OCI-LY7 (cell line): Measurements from ENCODE around the gene FGD4. TPM values are rescaled to one million over a fixed set of nuclear protein-coding genes. Genes with fewer than 3 reads are reported as not detected.

Experiments used
- BruUV-seq: library from RNA; stranded (reverse); fragments of 400-500 nt; replicated peaks from 2 replicates; lab custom pipeline; 2021; lab: Mats Ljungman, UMichigan
- CTCF ChIA-PET: fragments of 300-600 bp; sonication (Branson Sonifier 250); formaldehyde crosslinking; loops from one replicate; lab custom pipeline; 2022; ENCODE audit warnings: antibody characterized with exemption; ENCODE audit not compliant: unreplicated experiment; lab: Charles Lee
- POLR2A ChIA-PET: fragments of 300-600 bp; sonication (Branson Sonifier 250); formaldehyde crosslinking; loops from one replicate; lab custom pipeline; 2022; ENCODE audit warnings: antibody characterized with exemption; lab: Charles Lee
- DNase-seq: peaks from one replicate; pipeline ENCODE4 v3.0.0-alpha.2; 2015; ENCODE audit warnings: low spot score
- H2AFZ ChIP-seq: fragments of 200-600 bp; sonication (generic), shearing (Covaris generic); 2 replicates; pipeline ENCODE4 v1.6.1; 2014; ENCODE audit warnings: mild to moderate bottlenecking, antibody characterized with exemption, low read length, moderate library complexity
- H3K27ac ChIP-seq: fragments of 200-600 bp; sonication (generic); 2 replicates; pipeline ENCODE4 v1.5.1; 2014; ENCODE audit warnings: mixed run types, low read depth, mild to moderate bottlenecking, moderate library complexity, low read length, inconsistent platforms; ENCODE audit not compliant: poor library complexity, severe bottlenecking
- H3K36me3 ChIP-seq: fragments of 200-600 bp; sonication (generic); 2 replicates; pipeline ENCODE4 v1.6.1; 2014; ENCODE audit warnings: mild to moderate bottlenecking, antibody characterized with exemption, low read length, moderate library complexity, mixed read lengths; ENCODE audit not compliant: insufficient read depth
- H3K4me1 ChIP-seq: fragments of 200-600 bp; sonication (generic); 2 replicates; pipeline ENCODE4 v1.5.1; 2014; ENCODE audit warnings: mild to moderate bottlenecking, low read length; ENCODE audit not compliant: insufficient read depth, poor library complexity, severe bottlenecking
- H3K4me2 ChIP-seq: fragments of 200-600 bp; sonication (generic); 2 replicates; pipeline ENCODE4 v1.6.1; 2014; ENCODE audit warnings: mild to moderate bottlenecking, low read length
- H3K4me3 ChIP-seq: fragments of 200-600 bp; sonication (generic); 2 replicates; pipeline ENCODE4 v1.5.1; 2014; ENCODE audit warnings: mild to moderate bottlenecking, low read depth, low read length; ENCODE audit not compliant: poor library complexity, severe bottlenecking
- H3K79me2 ChIP-seq: fragments of 200-600 bp; sonication (generic); 2 replicates; pipeline ENCODE4 v1.6.1; 2016; ENCODE audit warnings: low read depth, mild to moderate bottlenecking, low read length, moderate library complexity, mixed read lengths; ENCODE audit not compliant: insufficient read depth
- H3K9me2 ChIP-seq: fragments of 200-600 bp; sonication (generic); 2 replicates; pipeline ENCODE4 v1.6.1; 2016; ENCODE audit warnings: mild to moderate bottlenecking, low read length, mixed read lengths; ENCODE audit not compliant: insufficient read depth
- H3K9me3 ChIP-seq: fragments of 200-600 bp; sonication (generic); 2 replicates; pipeline ENCODE4 v1.6.1; 2014; ENCODE audit warnings: mild to moderate bottlenecking, mixed run types, low read length, mixed read lengths
- H4K20me1 ChIP-seq: fragments of 200-600 bp; sonication (generic); 2 replicates; pipeline ENCODE4 v1.6.1; 2014; ENCODE audit warnings: mild to moderate bottlenecking, antibody characterized with exemption, low read length, moderate library complexity, mixed read lengths; ENCODE audit not compliant: insufficient read depth
- EZH2phosphoT487 ChIP-seq: fragments of 200-600 bp; sonication (generic); IDR thresholded peaks from 2 replicates; pipeline ENCODE4 v1.6.1; 2018; ENCODE audit warnings: low read depth, borderline replicate concordance, mild to moderate bottlenecking, mixed run types, antibody characterized with exemption, low read length, moderate library complexity, mixed read lengths
- intact Hi-C: fragments of 100-400 bp; cut with micrococcal nuclease; formaldehyde crosslinking; loops from one replicate; pipeline ENCODE4 v1.10.0; 2022; ENCODE audit not compliant: unreplicated experiment
- total RNA-seq, 2 experiments: library from RNA; depleted of rRNA in 1 of 2; stranded (reverse); fragments of >200 nt in 1 of 2; shearing (Covaris generic) in 1 of 2; gene quantifications; 2 replicates each; pipeline ENCODE4 v1.2.3, GENCODE V29; 2014 to 2022
- TF ChIP-seq, protein P1 (sequence below): fragments of 200-600 bp; sonication (generic); conservative IDR thresholded peaks from 2 replicates; pipeline ENCODE4 v1.5.1; 2014; ENCODE audit warnings: mild to moderate bottlenecking, antibody characterized with exemption, low read length, moderate library complexity, mixed read lengths

Gene FGD4
- total RNA-seq, 2 experiments from 2014 or later, result 14.9 to 19.3 TPM

- H3K79me2 ChIP-seq, result no peaks in the 10 kb centered on the region
- H3K4me3 ChIP-seq, result no peak overlapping the region
- no peak for DNase-seq
- intact Hi-C loops, result no loop called here
- peaks cover 36% of the 10 kb centered on the region for H3K4me1 ChIP-seq
- H3K27ac ChIP-seq, result no peak overlapping the region
- H3K9me3 ChIP-seq, result no peaks in the 10 kb centered on the region
- H3K4me2 ChIP-seq, result no peak overlapping the region
- H4K20me1 ChIP-seq, result no peaks in the 10 kb centered on the region
- H3K9me2 ChIP-seq, result no peaks in the 10 kb centered on the region
- no TSS peak for BruUV-seq
- H2AFZ ChIP-seq, result no peak overlapping the region
- TF ChIP-seq EZH2phosphoT487, result no peak
- TF ChIP-seq, protein P1, sequence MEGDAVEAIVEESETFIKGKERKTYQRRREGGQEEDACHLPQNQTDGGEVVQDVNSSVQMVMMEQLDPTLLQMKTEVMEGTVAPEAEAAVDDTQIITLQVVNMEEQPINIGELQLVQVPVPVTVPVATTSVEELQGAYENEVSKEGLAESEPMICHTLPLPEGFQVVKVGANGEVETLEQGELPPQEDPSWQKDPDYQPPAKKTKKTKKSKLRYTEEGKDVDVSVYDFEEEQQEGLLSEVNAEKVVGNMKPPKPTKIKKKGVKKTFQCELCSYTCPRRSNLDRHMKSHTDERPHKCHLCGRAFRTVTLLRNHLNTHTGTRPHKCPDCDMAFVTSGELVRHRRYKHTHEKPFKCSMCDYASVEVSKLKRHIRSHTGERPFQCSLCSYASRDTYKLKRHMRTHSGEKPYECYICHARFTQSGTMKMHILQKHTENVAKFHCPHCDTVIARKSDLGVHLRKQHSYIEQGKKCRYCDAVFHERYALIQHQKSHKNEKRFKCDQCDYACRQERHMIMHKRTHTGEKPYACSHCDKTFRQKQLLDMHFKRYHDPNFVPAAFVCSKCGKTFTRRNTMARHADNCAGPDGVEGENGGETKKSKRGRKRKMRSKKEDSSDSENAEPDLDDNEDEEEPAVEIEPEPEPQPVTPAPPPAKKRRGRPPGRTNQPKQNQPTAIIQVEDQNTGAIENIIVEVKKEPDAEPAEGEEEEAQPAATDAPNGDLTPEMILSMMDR, result no peak
- no peaks in the 10 kb centered on the region for H3K36me3 ChIP-seq
- POLR2A ChIA-PET, result interaction anchor here (0.7 to 4.2 kb wide), 6 partner anchors 10 to 1653 kb away, joined by 3 to 26 read pairs (median 7); no protein-coding TSS in a partner anchor
- CTCF ChIA-PET, result no interaction called here
These were observed 113.0 kb downstream of the FGD4 start for GRCh38 chr12:32512379-32512778.

GRCh38 chr12:32512910-32513309 lies 113.6 kb downstream of the FGD4 start:
- H3K36me3 ChIP-seq, result no peaks in the 10 kb centered on the region
- no peak overlapping the region for H3K4me2 ChIP-seq
- H3K9me3 ChIP-seq, result no peaks in the 10 kb centered on the region
- H3K4me3 ChIP-seq, result no peak overlapping the region
- intact Hi-C loops, result no loop called here
- CTCF ChIA-PET, result no interaction called here
- no peaks in the 10 kb centered on the region for H3K9me2 ChIP-seq
- no peak for DNase-seq
- POLR2A ChIA-PET, result interaction anchor here (0.5 to 4.2 kb wide), 8 partner anchors 7 to 1653 kb away, joined by 3 to 26 read pairs (median 4); no protein-coding TSS in a partner anchor
- BruUV-seq, result no TSS peak
- no peak overlapping the region for H3K27ac ChIP-seq
- H4K20me1 ChIP-seq, result no peaks in the 10 kb centered on the region
- no peaks in the 10 kb centered on the region for H3K79me2 ChIP-seq
- TF ChIP-seq, protein P1, result no peak
- no peak for TF ChIP-seq EZH2phosphoT487
- peaks cover 33% of the 10 kb centered on the region for H3K4me1 ChIP-seq
- no peak overlapping the region for H2AFZ ChIP-seq

DNA sequence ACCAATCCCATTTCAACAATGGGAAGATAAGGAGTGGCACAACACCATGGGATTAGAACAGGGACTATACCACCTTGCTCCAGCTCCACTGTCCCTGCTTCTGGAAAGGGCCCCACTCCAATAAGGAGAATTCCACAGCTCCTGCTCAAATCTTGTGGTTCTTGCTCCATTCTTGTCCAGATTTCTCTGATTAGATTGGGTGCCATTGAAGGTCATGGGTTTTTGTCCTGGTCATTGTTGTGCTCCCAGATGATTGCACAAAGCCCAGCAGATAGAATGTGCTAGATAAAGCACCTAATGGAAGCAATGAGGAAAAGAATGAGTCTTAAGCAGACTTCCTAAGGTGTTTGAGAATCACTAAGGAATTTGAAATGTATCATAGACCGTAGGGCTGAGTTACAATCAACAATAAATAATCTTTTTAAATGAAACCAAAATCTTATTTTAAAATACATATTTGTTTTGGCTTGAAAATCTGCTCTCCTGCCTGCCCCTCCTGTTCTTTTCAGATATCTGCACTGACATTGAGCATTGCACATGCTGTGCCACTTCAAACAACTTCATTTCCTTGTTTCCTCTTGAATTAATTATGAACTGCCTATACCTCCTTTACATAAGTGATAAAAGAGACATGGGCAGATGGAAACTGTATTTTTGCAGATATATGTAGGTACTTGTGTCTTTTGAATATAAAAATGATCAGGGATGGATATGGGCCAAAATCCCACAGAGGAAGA lies 115.9 kb downstream of the FGD4 start:
- H2AFZ ChIP-seq, result peak overlapping the region; percentile 75; the same call in 1 of the 2 replicates
- H3K36me3 ChIP-seq, result no peaks in the 10 kb centered on the region
- H3K4me3 ChIP-seq, result peak overlapping the region; percentile 22
- peaks cover 39% of the 10 kb centered on the region for H3K4me1 ChIP-seq
- no TSS peak for BruUV-seq
- H3K79me2 ChIP-seq, result no peaks in the 10 kb centered on the region
- intact Hi-C loops, result no loop called here
- CTCF ChIA-PET, result no interaction called here
- no peaks in the 10 kb centered on the region for H3K9me2 ChIP-seq
- no peak for TF ChIP-seq EZH2phosphoT487
- TF ChIP-seq, protein P1, result no peak
- DNase-seq, result peak; percentile 51
- peak overlapping the region; percentile 60 for H3K4me2 ChIP-seq
- H3K27ac ChIP-seq, result peak overlapping the region; percentile 61
- POLR2A ChIA-PET, result interaction anchor here (0.7 to 4.2 kb wide), 7 partner anchors 8 to 420 kb away, joined by 3 to 26 read pairs (median 7); no protein-coding TSS in a partner anchor
- H4K20me1 ChIP-seq, result no peaks in the 10 kb centered on the region
- no peaks in the 10 kb centered on the region for H3K9me3 ChIP-seq
